AG04450 (cell line): ENCODE measurements around the gene NSD2. TPM values are rescaled to one million over a fixed set of nuclear protein-coding genes. Genes with fewer than 3 reads are reported as not detected.

Experiments
- CTCF ChIA-PET: fragments of 300-600, 350-600 bp; formaldehyde crosslinking; extraction: SDS; loops from one replicate; lab custom pipeline; 2022; ENCODE audit warnings: antibody characterized with exemption, inconsistent platforms; lab: Charles Lee
- POLR2A ChIA-PET: fragments of 350-600 bp; formaldehyde crosslinking; extraction: SDS; loops from one replicate; lab custom pipeline; 2021; ENCODE audit warnings: antibody characterized with exemption, inconsistent platforms; lab: Yijun Ruan, JAX
- DNase-seq: peaks from one replicate; pipeline ENCODE4 v3.0.0-alpha.2; 2011; ENCODE audit warnings: low read depth, low spot score
- H3K27ac ChIP-seq: one replicate; pipeline ENCODE4 v1.5.1; 2012; ENCODE audit warnings: low read depth, low read length, control low read depth
- H3K27me3 ChIP-seq: one replicate; pipeline ENCODE4 v1.6.0; 2012; ENCODE audit warnings: low read length; ENCODE audit not compliant: control insufficient read depth, insufficient read depth
- H3K4me3 ChIP-seq: 2 replicates; pipeline ENCODE4 v1.5.1; 2011; ENCODE audit warnings: mild to moderate bottlenecking, low read depth, low read length, control low read depth
- H3K9me3 ChIP-seq: 2 replicates; pipeline ENCODE4 v1.5.1; 2012; ENCODE audit warnings: low read length; ENCODE audit not compliant: control insufficient read depth, insufficient read depth
- polyA plus RNA-seq: library from polyadenylated mRNA; depleted of rRNA; stranded (reverse); fragments of >200 nt; gene quantifications from 2 replicates; pipeline ENCODE4 v1.2.3, GENCODE V29; 2011
- TF ChIP-seq, protein P1 (sequence below): IDR thresholded peaks from 2 replicates; pipeline ENCODE4 v1.5.1; 2011; ENCODE audit warnings: low read depth, low read length, control low read depth, inconsistent platforms

The NSD2 gene
- polyA plus RNA-seq, 1 experiment = 26.4 TPM

- ChIA-PET POLR2A (no interaction called here), CTCF (interaction anchor here (0.5 kb wide), 1 partner anchor 59 kb away, joined by 3 read pairs; no protein-coding TSS in a partner anchor)
- Histone ChIP-seq H3K9me3 (no peaks in the 10 kb centered on the region), H3K27me3 (no peaks in the 10 kb centered on the region), H3K27ac (no peak overlapping the region), H3K4me3 (no peak overlapping the region)
- no peak for DNase-seq
- TF ChIP-seq, protein P1, sequence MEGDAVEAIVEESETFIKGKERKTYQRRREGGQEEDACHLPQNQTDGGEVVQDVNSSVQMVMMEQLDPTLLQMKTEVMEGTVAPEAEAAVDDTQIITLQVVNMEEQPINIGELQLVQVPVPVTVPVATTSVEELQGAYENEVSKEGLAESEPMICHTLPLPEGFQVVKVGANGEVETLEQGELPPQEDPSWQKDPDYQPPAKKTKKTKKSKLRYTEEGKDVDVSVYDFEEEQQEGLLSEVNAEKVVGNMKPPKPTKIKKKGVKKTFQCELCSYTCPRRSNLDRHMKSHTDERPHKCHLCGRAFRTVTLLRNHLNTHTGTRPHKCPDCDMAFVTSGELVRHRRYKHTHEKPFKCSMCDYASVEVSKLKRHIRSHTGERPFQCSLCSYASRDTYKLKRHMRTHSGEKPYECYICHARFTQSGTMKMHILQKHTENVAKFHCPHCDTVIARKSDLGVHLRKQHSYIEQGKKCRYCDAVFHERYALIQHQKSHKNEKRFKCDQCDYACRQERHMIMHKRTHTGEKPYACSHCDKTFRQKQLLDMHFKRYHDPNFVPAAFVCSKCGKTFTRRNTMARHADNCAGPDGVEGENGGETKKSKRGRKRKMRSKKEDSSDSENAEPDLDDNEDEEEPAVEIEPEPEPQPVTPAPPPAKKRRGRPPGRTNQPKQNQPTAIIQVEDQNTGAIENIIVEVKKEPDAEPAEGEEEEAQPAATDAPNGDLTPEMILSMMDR = no peak
Measured at GRCh38 chr4:1969928-1970723, 98.9 kb downstream of the NSD2 start.

DNA sequence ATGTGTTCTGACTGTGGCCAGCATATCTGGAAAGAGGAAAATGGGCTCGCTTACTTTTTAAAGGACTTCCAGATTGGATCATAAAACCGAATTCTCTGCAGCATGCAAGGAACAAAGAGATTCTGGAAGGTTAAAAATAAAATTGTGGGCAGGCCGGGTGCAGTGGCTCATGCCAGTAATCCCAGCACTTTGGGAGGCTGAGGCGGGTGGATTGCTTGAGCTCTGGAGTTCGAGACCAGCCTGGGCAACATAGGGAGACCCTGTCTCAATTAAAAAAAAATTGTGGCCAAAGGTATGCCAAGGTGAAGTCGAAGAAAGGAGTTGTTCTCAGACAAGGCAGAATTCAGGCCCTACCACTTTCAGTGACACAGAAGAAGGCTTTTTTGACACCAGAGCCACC, 99.7 kb downstream of the NSD2 start:
- Histone ChIP-seq H3K9me3 (no peaks in the 10 kb centered on the region), H3K4me3 (no peak overlapping the region), H3K27me3 (no peaks in the 10 kb centered on the region), H3K27ac (no peak overlapping the region)
- no peak for DNase-seq
- TF ChIP-seq, protein P1 = no peak
- POLR2A ChIA-PET = no interaction called here
- CTCF ChIA-PET = no interaction called here

DNA sequence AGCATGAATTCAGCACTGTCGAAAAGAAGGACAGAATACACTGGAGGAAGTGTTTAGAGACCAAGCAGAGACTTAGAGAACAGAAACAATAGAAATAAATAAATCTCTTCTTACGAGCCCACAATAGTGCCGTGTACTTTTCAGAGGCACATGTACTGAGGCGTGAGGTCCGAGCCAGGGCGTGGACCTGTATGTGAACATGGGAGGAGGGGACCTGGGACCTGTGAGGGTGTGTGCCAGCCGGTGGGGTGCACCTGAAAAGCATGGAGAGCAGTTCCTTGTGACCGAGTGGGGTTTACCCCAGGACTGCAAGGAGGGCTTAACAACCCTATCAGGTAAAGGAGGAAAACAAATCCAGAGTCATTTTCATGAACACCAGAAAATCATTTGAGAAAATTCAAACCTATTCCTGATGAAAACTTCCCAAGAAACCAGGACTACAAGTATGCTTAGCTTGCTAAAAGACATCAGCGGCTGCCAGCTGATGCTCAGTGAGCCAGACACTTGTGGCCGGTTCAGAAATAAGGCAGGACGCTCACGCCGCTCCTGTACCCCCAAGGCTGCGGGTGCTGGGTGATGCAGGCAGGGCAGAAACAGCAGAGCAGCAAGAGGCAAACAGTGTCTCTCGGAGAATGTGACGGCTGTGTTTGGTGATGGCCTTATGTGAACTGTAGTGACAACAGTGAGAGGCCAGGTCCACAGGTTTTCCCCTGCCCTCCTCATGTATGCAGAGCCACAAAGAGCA, 100.4 kb downstream of the NSD2 start:
- ChIA-PET CTCF (interaction anchor here (0.6 kb wide), 1 partner anchor 18 kb away, joined by 7 read pairs; no protein-coding TSS in a partner anchor), POLR2A (no interaction called here)
- Histone ChIP-seq H3K27me3 (no peaks in the 10 kb centered on the region), H3K27ac (no peak overlapping the region), H3K4me3 (no peak overlapping the region), H3K9me3 (no peaks in the 10 kb centered on the region)
- TF ChIP-seq, protein P1 = no peak
- DNase-seq = no peak

GRCh38 chr4:1972414-1972813, 101.2 kb downstream of the NSD2 start:
- ChIA-PET POLR2A (no interaction called here), CTCF (interaction anchor here (0.6 kb wide), 1 partner anchor 19 kb away, joined by 7 read pairs; no protein-coding TSS in a partner anchor)
- TF ChIP-seq, protein P1 = no peak

DNA sequence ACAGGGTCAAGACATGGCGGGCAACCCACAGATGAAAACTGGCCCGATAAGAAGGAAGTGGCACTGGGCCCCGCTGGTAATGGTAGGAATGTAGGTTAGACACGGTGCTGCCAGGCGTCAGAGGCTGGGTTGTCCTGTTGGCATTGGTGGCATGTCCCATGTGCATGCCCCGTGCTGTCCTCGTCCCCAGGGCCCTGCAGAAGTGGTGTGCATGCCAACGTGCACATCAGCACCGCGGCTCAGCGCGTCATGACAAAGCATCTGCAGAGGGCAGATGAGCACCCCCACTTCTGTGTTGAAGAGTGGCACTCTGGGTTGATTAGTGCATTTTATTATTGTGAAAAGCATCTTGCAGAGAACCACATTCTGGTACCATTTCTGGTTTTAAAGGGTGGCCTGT, 102.0 kb downstream of the NSD2 start:
- POLR2A ChIA-PET = no interaction called here
- Histone ChIP-seq H3K27me3 (no peaks in the 10 kb centered on the region), H3K27ac (no peak overlapping the region), H3K9me3 (no peaks in the 10 kb centered on the region), H3K4me3 (no peak overlapping the region)
- no peak for DNase-seq
- CTCF ChIA-PET = no interaction called here
- TF ChIP-seq, protein P1 = no peak

More at GRCh38 chr4:1972414-1972813, 101.2 kb downstream of the NSD2 start:
- H3K4me3 ChIP-seq = no peak overlapping the region
- H3K27me3 ChIP-seq = no peaks in the 10 kb centered on the region
- no peak for DNase-seq
- no peaks in the 10 kb centered on the region for H3K9me3 ChIP-seq
- H3K27ac ChIP-seq = no peak overlapping the region
